Thymus (tissue), 14 donors: ENCODE data around the gene VWA3A. TPM values are rescaled to one million over a fixed set of nuclear protein-coding genes. Genes with fewer than 3 reads are reported as not detected.
A peak's percentile ranks its signal among the peaks of the same experiment; 100 is the strongest.
"Not testable (repeated sequence)": the region's sequence is repeated elsewhere in the genome, so short reads cannot be mapped to it uniquely, and the experiment has no call there.

ENCODE experiments used
- DNase-seq, 9 donors: peaks; one replicate each; pipeline ENCODE4 v3.0.0-alpha.2; 2013; ENCODE audit warnings: low spot score in 9 of 9, low read depth in 6 of 9, missing footprints in 1 of 9
- H3K27ac ChIP-seq, 2 donors: one replicate each; pipeline ENCODE4 v1.5.1; 2013; ENCODE audit warnings: control low read depth in 1 of 2, low read depth in 1 of 2, low read length in 1 of 2, mild to moderate bottlenecking in 1 of 2, moderate library complexity in 1 of 2
- H3K27me3 ChIP-seq, 2 donors: one replicate each; pipeline ENCODE4 v1.5.1; 2013; ENCODE audit warnings: low read length in 1 of 2; ENCODE audit not compliant: control insufficient read depth in 2 of 2, insufficient read depth in 1 of 2
- H3K36me3 ChIP-seq, 2 donors: one replicate each; pipeline ENCODE4 v1.5.1; 2013; ENCODE audit warnings: low read length in 1 of 2, mild to moderate bottlenecking in 1 of 2, moderate library complexity in 1 of 2; ENCODE audit not compliant: control insufficient read depth in 2 of 2, insufficient read depth in 2 of 2
- H3K4me1 ChIP-seq, 2 donors: one replicate each; pipeline ENCODE4 v1.5.1; 2013; ENCODE audit warnings: low read length in 2 of 2; ENCODE audit not compliant: control insufficient read depth in 2 of 2, insufficient read depth in 2 of 2
- H3K4me3 ChIP-seq, 2 donors: one replicate each; pipeline ENCODE4 v1.5.1; 2013; ENCODE audit warnings: low read length in 2 of 2, control low read depth in 1 of 2, mild to moderate bottlenecking in 1 of 2
- H3K9me3 ChIP-seq, 2 donors: one replicate each; pipeline ENCODE4 v1.5.1; 2013; ENCODE audit warnings: low read length in 1 of 2, mild to moderate bottlenecking in 1 of 2; ENCODE audit not compliant: control insufficient read depth in 2 of 2, insufficient read depth in 1 of 2
- WGBS: extraction: QIAGEN DNeasy Blood & Tissue Kit; methylation state at CpG from one replicate; pipeline ENCODE4 v1.1.7; 2013; 5-methylcytosine and 5-hydroxymethylcytosine counted together
- long read RNA-seq, 10 donors: transcript quantifications; one replicate each; lab custom pipeline, GENCODE V29; 2026
- polyA plus RNA-seq: library from polyadenylated mRNA; stranded (reverse); fragments of 200-250 nt; gene quantifications from one replicate; pipeline ENCODE4 v1.2.3, GENCODE V29; 2013
- total RNA-seq: library from RNA; stranded (reverse); fragments of 120-200 nt; gene quantifications from one replicate; pipeline ENCODE4 v1.2.4, GENCODE V29; 2013
- donor health status: healthy.

Gene VWA3A
- total RNA-seq (0.09 TPM), polyA plus RNA-seq (0.18 TPM)
- long read RNA-seq, donor 1: 0 reads
- long read RNA-seq, donor 2: 0 reads
- long read RNA-seq, donor 3: 0 reads
- long read RNA-seq, donor 4: 0 reads
- long read RNA-seq, donor 5: 0 reads
- long read RNA-seq, donor 6: 0 reads
- long read RNA-seq, donor 7: 0 reads
- long read RNA-seq, donor 8: 0 reads
- long read RNA-seq, donor 9: 0 reads
- long read RNA-seq, donor 10: 0 reads

DNA sequence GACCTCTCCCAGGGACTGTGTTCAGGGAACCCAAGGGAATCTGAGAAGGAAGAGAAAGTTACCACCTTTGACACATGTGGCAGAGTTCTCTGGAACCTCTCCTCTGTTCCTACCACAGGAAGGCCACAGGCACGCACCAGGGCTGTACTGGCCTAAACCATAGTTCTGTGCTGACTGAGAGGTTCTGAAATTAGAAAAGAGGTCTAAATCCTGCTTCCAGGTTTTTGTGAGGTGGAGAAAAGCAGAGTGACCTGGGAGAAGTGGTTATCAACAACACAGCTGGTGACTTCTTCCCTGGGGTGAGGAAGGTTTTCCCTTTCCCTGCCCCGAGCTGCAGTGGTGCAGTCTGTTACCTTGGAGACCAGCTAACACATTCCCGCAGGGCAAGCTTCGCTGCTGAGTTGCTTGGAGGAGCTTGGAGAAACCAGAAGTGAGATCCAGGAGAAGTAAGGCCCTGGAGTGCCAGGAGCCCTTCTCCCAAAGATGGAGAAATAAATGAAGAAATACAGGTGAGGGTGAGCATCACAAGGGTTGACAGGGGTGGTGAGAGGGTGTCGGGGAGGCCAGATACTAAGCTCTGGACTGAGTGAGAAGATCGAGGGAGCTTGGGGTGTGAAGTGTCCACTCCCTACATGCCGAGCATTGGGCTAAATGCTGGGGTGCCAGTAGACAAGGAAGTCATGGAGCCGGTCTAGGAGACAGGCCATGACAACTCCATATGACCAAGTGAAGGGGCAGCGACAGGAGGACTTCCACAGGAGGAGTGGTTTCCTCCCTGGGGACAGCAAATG lies at the start of gene VWA3A:
VWA3A (plus strand) TSS at position 399 of the 791 bp plus-strand sequence; CDS start at position 496, 97 bp downstream.
- Histone ChIP-seq H3K27ac (no peak within 1 kb of the TSS), H3K4me1 (no peaks in the 10 kb centered on the region), H3K9me3 (no peaks in the 10 kb centered on the region), H3K4me3 (no peak within 1 kb of the TSS), H3K36me3 (no peaks in the 10 kb centered on the region), H3K27me3 (no peaks in the 10 kb centered on the region)
- WGBS: 93% methylated on average over 9 of the region's 9 CpGs
- no peak for DNase-seq

GRCh38 chr16:22043882-22044281 lies 48.5 kb upstream of the VWA3A start:
- DNase-seq, H3K9me3 ChIP-seq, H3K27ac ChIP-seq, H3K4me3 ChIP-seq, H3K4me1 ChIP-seq, H3K27me3 ChIP-seq, H3K36me3 ChIP-seq: not testable (repeated sequence)
- 98% methylated on average over 3 of the region's 3 CpGs for whole genome bisulfite sequencing

- not testable (repeated sequence) for H3K4me3 ChIP-seq, H3K27me3 ChIP-seq, DNase-seq, H3K36me3 ChIP-seq, H3K4me1 ChIP-seq, H3K27ac ChIP-seq, H3K9me3 ChIP-seq
- WGBS: 80% methylated on average over 5 of the region's 5 CpGs
Measured at GRCh38 chr16:22045888-22046287, 46.5 kb upstream of the VWA3A start.

GRCh38 chr16:22050963-22051362 lies 41.4 kb upstream of the VWA3A start:
- no peak overlapping the region for H3K4me3 ChIP-seq
- DNase-seq: no peak
- no peak overlapping the region for H3K27ac ChIP-seq
- no peaks in the 10 kb centered on the region for H3K4me1 ChIP-seq
- H3K27me3 ChIP-seq: no peaks in the 10 kb centered on the region
- no peaks in the 10 kb centered on the region for H3K9me3 ChIP-seq
- H3K36me3 ChIP-seq: no peaks in the 10 kb centered on the region
- WGBS: 98% methylated on average over 4 of the region's 4 CpGs

DNA sequence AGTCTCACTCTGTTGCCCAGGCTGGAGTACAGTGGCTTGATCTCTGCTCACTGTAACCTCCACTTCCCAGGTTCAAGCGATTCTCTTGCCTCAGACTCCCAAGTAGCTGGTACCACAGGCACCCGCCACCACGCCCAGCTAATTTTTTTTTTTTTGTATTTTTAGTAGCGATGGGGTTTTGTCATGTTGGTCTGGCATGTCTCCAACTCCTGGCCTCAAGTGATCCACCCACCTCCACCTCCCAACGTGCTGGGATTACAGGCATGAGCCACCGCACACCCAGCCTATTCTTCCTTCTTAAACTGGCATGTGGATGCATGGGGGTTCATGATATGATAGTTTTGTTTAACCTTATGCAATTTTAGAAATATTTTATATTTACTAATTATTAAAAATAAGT lies 39.4 kb upstream of the VWA3A start:
- WGBS: 73% methylated on average over 6 of the region's 6 CpGs
- no peak overlapping the region for H3K27ac ChIP-seq
- DNase-seq: no peak

DNA sequence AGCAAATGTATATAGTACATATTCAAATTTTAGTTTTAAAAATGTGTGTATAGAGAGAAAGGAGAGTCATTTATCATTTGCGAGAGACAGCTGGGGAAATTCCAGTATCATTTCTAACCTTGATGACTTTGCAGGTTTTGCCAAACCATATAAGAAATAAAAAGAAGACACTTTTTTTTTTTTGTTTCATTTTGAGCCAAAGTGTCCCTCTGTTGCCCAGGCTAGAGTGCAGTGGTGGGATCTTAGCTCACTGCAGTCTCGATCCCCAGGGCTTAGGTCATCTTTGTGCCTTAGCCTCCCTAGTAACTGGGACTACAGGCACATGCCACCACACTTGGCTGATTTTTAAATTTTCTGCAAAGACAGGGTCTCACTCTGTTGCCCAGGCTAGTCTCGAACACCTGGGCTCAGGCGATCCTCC lies 38.4 kb upstream of the VWA3A start:
- no peaks in the 10 kb centered on the region for H3K4me1 ChIP-seq
- H3K27me3 ChIP-seq: no peaks in the 10 kb centered on the region
- no peaks in the 10 kb centered on the region for H3K36me3 ChIP-seq
- no peak for DNase-seq
- H3K9me3 ChIP-seq: no peaks in the 10 kb centered on the region
- H3K4me3 ChIP-seq: no peak overlapping the region
- peak overlapping the region in 1 of 2 donors; percentile 18 for H3K27ac ChIP-seq
- WGBS: 86% methylated on average over 4 of the region's 4 CpGs

More for the DNA sequence above, 39.4 kb upstream of the VWA3A start:
- no peaks in the 10 kb centered on the region for H3K36me3 ChIP-seq
- H3K4me1 ChIP-seq: no peaks in the 10 kb centered on the region
- H3K27me3 ChIP-seq: no peaks in the 10 kb centered on the region
- H3K4me3 ChIP-seq: no peak overlapping the region
- H3K9me3 ChIP-seq: no peaks in the 10 kb centered on the region

- Histone ChIP-seq H3K27ac (peak overlapping the region in 1 of 2 donors; percentile 18), H3K27me3 (no peaks in the 10 kb centered on the region), H3K9me3 (no peaks in the 10 kb centered on the region), H3K4me3 (no peak overlapping the region), H3K36me3 (no peaks in the 10 kb centered on the region), H3K4me1 (no peaks in the 10 kb centered on the region)
- WGBS: 66% methylated on average over 5 of the region's 5 CpGs
- peak in 1 of 9 donors; percentile 15 for DNase-seq
Measured at GRCh38 chr16:22054847-22055590, 37.3 kb upstream of the VWA3A start.

DNA sequence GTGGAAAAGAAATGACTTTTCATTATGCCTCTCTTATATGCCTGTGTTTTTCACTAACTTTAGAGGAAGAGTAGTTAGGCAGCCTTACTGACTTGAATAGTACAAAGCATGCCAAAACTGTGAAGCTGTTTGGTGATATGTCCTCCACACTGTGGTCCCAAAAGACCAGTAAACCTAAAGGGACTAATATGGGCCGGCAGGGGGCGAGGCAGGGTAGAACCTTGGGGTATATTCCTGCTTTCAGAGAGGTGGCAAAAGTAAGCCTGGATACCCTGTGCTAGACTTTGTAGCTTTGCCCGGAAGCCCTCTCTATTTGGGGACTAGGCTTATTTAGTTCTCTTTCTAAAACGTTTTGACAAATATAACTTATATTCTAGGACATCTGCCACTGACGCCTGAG lies 36.5 kb upstream of the VWA3A start:
- no peak overlapping the region for H3K27ac ChIP-seq
- no peak for DNase-seq
- 94% methylated on average over 5 of the region's 5 CpGs for WGBS
- H3K36me3 ChIP-seq: no peaks in the 10 kb centered on the region
- H3K4me1 ChIP-seq: no peaks in the 10 kb centered on the region
- H3K9me3 ChIP-seq: no peaks in the 10 kb centered on the region
- H3K27me3 ChIP-seq: no peaks in the 10 kb centered on the region
- no peak overlapping the region for H3K4me3 ChIP-seq

DNA sequence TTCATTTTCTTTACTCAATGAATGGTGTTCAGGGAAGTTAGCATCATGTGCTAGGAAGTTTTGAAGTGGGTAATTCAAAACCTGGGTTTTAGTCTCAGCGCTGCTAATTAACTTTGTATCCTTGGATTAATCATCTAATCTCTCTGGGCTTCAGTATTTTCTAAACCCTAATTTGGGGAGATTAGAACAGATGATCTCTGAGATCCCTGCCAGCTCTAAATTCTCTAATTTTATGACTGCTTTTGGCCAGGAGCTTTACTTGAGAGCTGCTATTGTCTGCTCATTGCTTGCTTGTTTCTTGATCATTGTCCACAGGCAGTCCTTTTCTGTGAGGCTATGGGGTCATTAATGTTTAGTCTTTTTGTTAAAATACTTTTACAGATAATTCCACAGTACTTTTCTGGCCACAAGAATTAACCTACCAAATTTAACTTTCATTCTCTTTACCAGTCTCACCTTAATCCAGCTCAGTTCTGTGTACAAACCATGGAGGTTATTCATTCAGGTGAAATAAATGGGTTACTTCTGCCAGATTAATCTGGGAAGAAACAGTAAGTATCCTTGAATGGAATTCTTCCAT lies 28.4 kb upstream of the VWA3A start:
- no peak overlapping the region for H3K4me3 ChIP-seq

More for the DNA sequence above, 28.4 kb upstream of the VWA3A start:
- no peak for DNase-seq
- Histone ChIP-seq H3K27me3 (no peaks in the 10 kb centered on the region), H3K36me3 (no peaks in the 10 kb centered on the region), H3K27ac (no peak overlapping the region), H3K4me1 (no peaks in the 10 kb centered on the region), H3K9me3 (peaks cover 0 to 5% of the 10 kb centered on the region in 2 donors)
- WGBS: 100% methylated on average over 1 of the region's 1 CpG
